NCI-H748 treated with DMSO at 0.1 percent for 48 hours (cell line): ENCODE data around the gene IL2RA.
"Not testable (repeated sequence)": the region's sequence is repeated elsewhere in the genome, so short reads cannot be mapped to it uniquely, and the experiment has no call there.

Experiments
- DNase-seq: peaks from one replicate; lab custom pipeline; 2025; lab: John Stamatoyannopoulos, UW

Gene IL2RA

GRCh38 chr10:6056411-6057135 lies 5.6 kb downstream of the IL2RA start:
- DNase-seq, result no peak

- no peak for DNase-seq
These were observed 6.2 kb downstream of the IL2RA start for GRCh38 chr10:6055929-6056328.

DNA sequence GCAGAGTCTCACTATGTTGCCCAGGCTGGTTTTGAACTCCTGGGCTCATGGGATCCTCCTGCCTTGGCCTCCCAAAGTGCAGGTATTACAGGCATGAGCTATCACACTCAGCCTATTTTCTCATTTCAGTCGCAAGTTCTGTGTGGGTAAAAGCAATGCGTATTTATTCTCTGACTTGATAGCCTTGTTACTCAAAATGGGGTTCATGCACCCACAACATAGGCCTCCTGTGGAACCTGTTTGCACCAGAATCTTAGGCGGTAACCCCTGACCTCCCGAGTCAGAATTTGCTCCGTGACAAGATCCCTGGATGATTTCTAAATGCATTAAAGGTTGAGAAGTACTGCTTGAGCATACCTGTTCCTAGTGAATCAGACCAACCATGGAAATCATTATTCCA lies 7.3 kb downstream of the IL2RA start:
- DNase-seq, result no peak

GRCh38 chr10:6053816-6054631 lies 8.1 kb downstream of the IL2RA start:
- DNase-seq, result no peak

- DNase-seq, result no peak
These were observed 8.9 kb downstream of the IL2RA start for GRCh38 chr10:6053303-6053702.

DNA sequence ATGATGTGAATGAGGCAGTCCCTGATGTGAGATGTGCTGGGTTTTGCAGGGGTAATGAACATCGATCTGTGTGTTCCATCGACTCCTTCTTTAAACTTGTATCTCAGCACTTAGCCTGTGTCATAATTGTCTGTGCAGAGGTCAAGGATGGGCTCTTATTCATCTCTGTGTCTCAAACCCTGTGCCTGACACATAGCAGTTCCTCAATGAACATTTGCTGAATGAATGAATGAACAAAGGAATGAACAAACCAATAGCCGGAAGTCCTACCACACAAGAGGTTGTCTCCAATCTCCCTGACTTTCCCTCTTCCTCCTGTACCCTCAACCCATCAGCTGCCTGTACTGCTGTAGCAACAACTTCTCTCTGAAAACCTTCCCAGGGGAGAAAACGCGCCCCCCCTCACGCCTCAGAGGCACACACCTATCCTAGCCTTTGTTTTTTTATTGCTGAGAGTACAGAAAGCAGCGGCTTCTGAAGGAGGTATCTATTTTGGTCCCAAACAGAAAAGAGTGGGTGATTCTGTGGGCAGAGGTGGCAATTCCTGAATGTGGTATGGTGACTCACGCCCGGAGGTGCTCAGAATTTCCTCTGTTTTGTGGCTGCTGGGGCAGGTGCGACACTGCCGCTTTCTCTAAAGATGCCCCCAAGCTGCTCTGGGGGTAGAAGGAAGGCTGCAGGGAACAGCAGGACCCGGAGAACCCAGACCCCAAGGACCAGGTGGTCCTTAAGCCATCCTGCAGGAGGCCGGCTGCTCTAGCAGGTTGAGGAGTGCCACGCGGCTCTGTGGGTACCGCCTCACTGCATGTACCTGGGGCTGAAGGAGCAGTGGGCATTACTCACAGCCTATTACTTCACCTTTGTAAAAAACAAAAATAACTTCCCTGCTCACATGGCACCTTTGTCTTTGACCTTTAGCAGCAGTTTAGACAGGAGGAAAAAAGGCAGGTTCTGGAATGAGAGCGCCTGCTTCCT lies 9.6 kb downstream of the IL2RA start:
- DNase-seq, result no peak

GRCh38 chr10:6050801-6051445 lies 11.2 kb downstream of the IL2RA start:
- DNase-seq, result no peak

DNA sequence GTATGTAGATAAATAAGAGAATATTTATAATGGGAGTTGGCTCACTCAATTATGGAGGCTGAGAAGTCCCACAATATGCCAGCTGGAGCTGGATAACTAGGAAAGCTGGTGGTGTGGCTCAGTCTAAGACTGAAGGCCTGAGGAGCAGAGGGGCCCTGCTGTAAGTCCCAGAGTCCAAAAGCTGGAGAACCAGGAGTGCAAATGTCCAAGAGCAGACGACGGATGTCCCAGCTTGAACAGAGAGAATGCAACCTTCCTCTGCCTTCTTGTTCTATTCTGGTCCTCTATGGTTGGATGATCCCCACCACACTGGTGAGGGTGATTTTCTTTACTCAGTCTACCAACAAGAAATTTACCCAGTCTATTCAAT lies 13.2 kb downstream of the IL2RA start:
- no peak for DNase-seq

DNA sequence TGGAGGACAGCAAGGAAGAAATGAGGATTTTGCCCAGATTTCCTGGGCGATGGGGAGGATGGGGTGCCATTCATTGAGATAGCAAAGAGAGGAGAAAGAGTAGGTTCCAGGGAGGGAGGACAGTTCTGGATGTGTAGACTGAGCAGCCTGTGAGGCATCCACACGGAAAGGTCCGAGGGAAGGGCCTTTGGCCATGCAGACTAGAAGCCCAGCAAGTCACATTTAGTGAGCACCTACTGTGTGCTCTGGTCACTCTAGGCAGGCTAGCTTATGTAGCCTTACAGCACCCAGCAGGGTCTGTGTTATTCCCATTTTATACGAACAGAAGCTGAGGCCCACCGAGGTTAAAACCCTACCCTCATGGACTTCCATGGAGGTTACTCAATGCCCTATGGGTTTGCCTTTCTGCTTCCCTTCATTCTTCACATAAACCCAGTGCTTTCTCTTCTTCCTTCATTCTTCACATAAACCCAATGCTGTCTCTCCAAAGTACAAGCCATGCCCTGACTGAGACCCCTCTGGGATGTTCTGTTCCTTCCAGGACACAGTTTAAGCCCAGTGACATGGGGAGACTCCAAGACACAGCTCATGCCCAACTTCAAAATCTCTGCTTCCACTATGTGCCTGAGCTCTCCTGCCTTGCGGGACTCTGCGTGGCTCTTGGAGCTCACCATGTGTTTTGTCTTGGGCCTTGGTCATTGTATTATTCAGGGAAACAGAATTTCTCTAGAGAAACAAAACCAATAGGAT lies 13.7 kb downstream of the IL2RA start:
- no peak for DNase-seq

DNA sequence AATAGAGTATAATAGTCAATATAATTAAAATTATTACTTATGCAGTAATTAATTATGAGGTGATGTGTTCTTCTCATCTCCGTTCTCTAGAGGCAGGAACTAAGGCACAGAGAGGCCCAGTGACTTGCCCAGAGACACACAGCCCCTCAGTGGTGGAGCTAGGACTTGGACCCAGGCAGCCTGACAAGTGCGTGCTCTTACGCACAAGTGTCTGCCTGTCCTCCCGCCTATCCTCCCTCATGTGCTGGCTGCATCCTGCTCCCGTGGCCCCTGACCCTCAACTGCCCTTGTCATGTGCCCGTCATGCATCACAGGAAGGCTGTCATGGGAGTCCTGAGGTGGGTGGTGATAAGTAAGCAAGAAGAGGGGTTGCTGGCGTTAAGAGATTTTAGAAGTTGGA lies 14.3 kb downstream of the IL2RA start:
- no peak for DNase-seq

GRCh38 chr10:6046773-6047611 lies 15.2 kb downstream of the IL2RA start:
- no peak for DNase-seq

DNA sequence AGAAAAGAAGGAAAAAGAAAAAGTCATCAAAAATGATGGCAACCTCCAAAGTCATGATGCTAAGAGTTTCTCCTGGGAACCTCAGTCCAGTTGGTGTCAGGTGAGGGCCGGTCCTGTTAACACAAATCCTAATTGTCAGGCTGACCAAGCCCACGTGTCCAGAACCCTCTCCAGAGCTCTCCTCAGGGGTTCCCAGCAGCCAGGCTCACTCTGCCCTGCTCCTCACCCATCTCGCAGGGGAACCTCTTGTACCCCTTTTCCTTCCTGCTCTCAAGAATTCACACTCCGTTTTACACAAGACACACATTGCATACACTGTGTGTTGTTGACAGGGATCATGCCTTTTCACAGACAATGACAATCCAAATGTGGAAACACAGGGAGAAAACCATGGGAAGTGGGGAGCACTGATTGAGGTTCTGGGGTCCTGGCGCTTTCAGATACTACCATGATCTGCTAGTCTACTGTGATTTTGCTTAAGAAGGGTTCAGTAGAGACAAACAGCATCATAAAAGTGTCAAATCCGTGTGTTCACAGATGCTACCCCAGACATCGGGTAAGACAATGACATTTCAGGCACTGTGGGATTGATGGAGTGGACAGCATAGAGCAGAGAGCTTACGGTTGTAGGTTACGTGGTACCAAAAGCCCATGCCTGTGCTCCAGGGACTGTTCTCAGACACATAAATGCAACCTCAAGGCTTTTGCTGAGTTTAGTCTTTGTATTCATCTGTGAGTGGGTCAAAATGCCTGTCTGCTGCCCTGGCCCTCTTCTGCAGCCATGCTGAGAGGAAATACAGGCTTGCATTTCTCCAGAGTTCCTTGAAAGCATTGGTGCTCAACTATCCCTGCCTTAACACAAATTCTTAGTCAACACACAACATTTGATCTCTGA lies 16.0 kb downstream of the IL2RA start:
- DNase-seq, result no peak

GRCh38 chr10:6045314-6045848 lies 16.8 kb downstream of the IL2RA start:
- no peak for DNase-seq

DNA sequence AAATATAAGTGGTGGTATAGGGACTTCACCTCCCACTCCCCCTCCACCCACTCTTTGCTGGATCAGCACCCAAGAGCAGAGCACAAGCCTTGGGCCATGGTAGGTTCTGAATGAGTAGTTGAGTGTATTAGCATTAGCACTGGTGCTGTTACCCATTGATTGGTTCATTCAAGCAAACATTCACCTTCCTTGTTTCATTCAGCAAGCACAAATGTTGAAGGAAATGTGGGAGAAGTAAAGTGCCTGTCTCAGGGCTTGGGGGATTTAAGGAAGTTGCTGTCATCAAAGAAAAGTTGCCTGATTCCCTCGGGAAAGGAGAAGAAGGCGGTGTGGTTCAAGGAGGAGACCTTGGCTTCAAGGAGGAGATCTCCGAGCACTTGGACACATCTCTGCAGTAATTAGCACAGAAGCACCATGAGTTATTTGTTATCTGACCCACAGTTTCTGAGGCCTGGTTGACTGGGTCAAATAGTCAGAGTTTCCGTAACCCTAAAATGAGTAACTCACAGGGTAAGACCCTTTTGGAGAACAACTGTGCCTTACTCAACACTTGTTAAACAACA lies 17.3 kb downstream of the IL2RA start:
- no peak for DNase-seq

DNA sequence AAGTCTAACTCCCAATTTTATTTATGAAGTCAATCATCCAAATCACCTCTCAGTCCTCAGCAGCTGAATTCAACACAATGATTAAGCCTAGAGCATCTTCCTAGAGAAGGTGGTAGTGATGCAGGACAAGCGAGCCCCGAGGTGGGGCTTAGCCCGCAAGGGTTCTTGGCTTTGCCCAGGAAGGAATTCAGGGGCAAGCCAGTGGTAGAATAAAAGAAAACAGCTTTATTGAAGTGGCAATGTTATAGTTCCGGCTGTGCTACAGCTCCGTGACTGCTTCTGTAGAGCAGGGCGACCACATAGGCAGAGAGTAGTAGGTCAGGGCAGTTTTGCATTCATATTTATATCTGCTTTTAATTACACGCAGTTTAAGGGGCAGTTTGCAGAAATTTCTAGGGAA lies 18.1 kb downstream of the IL2RA start:
- no peak for DNase-seq

GRCh38 chr10:6043377-6043776 lies 18.8 kb downstream of the IL2RA start:
- not testable (repeated sequence) for DNase-seq

DNA sequence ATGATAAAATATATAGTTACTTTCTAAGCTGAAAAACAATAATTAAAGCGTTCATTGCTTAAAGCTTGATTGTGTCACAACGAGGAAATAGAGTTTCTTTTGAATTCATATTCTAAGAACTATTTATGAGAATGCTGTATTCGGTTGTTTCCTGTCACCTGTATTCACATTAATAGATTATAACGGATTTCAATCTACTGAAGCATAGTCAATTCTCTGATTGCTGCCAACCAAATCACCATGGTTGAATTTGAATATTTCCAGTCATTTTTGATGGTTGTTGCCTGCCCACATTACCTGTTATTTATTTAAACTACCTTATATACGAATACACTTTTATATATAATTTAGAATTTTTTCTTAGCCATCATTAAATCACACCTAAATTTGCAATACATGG lies 22.0 kb downstream of the IL2RA start:
- DNase-seq, result no peak

DNA sequence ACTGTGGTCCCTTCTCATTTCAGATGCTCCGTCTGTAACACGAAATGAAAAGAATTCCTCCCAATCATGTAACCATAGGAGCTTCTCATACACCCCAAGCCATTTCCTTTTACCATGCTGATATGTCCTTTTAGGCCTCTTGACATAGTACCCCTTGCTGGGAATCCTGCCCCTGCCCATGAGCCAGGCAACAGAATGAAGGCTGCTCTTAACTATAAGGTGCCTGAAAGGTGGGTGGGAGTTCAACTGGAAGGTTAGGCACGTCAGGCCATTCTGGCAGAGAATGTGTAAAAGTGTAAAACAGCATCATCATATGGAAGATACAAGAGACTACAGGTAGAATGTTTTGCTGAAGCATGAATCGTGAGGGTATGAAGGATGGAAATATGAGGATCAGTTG lies 22.5 kb downstream of the IL2RA start:
- no peak for DNase-seq
